GM18873 (cell line): Measurements from ENCODE around the gene HTRA3.

Experiments used
- ATAC-seq: cut with Tn5 transposase; IDR thresholded peaks from one replicate; pipeline ENCODE4 v1.9.1; 2021; ENCODE audit warnings: mild to moderate bottlenecking, moderate library complexity, moderate number of reproducible peaks; ENCODE audit not compliant: unreplicated experiment, low FRiP score

The HTRA3 gene

DNA sequence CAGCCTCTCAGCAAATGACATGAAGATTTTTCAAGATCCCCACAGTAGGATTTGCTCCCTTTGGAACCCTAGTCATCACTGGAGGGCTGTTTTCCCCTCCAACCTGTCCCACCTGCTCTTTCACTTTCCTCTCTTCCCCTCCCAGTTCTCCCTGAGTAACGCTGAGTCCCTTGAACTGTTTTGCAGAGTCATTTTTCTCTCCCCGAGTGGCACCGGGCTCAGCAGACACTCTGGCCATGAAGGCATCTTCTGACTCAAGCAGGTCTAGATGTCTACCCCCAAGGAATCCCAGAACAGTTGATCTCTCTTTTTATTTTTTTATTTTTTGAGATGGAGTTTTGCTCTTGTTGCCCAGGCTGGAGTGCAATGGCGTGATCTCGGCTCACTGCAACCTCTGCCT is 52.2 kb downstream of the HTRA3 start:
- no peak for ATAC-seq

DNA sequence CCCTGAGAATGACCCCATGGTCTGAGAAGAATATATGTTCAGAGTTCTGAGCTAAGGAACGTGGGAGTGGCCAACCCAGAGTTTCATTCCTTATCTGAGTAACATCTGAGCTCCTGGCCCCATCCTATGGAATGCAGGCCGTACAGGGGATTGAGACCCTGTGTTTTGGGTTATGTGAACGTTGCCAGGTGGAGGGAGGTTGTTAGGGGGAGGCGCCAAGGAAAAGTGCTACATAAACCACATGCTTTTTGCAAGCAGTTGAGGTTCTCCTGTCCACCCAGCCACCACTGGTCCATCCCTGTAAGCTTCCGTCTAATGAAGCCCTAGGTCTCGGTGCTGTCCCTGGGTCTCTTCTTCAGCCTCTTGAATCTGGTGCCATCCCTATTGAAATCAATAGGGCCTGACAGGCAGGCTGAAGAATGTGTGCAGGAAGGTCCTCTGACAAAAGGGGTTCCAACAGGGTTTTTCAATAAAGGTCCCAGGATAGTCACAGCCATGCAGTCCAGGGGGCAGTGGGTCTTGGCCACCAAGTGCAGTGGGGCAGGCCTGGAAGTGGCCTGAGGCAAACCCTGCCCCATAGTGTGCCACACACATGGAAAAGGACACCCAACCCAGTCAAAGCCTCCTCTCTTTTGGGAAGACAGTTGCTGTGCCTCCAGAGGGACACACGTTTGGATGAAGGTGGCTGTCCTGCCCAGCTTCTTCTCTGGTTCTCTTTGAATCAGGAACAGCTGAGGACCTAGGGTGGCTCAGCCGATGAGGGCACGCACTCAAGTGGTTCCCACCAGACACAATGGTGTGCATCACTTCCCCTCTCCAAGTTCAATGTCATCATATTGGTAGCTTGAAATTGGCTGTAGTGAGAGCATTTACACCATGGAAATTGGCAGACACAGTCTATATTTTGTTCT is 53.5 kb downstream of the HTRA3 start:
- no peak for ATAC-seq

GRCh38 chr4:8323947-8324555 is 54.5 kb downstream of the HTRA3 start:
- no peak for ATAC-seq

- ATAC-seq = no peak
These were observed 55.2 kb downstream of the HTRA3 start for GRCh38 chr4:8324640-8325239.

DNA sequence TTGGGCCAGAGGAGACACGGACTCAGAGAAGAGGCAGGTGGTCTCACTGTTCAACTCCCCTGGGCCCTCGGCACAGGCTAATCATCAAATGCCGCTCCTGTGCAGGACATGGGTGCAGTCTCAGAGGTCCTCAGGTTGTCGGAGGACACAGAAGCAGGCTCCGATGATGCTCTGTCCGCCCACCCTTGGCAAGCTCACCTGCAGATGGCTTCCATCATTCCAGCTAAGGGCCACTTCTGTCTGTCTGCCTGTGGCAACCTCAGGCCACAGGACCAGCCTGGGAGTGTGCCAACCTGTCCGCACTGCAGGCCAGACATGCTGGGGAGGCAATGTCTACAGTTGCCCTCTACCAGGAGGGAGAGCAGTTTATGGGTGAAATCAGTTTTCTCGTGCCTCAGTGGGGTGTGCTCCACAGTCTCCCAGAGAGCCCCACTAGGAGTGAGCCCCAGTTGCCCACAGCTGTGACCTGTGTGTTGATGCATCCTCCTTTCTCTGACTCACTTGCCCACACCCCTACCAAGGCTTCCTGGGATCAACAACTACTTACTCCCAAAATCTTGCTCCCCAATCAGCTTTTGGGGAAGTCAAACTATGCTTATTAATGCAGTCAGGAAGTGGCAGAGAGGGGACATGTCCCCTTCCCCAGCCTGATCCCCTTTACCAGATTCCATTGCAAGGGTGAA is 55.9 kb downstream of the HTRA3 start:
- ATAC-seq = no peak

DNA sequence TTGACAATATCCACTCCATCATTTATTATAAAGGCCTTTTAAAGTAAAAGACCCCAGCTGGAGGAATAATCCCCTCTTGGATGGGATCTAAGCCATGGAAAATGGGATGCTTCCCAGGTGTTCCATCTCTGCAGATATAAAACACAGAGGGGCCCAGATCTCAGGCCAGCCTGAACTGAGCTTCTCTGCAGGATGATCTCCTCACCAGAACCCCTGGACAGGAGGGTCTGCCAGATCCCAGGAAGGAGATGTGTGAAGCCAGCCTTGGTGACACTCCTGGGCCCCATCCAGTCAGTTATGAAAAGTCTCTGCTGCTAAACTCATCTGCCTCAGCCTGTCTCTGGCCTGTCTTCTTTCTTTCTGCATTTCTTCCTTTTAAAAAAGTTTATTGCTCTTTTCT is 56.7 kb downstream of the HTRA3 start:
- ATAC-seq = no peak

DNA sequence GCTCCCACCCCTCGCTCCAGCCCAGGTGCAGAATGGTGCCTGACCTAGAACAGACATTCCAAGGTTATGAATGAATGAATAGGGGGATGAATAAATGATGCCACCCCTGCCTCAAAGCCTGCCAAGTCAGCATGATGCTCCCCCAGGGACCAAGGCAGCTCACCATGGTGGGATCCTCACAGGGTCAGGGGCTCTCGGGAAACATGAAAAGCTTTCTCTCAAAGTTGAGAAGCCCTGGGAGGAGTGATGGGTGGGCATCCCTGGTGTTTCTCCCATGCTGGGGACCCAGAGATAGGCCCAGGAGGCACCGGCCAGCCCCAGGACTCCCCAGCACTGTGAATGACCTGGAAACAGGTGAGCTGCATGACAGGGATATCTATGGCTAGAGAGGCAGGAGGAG is 58.9 kb downstream of the HTRA3 start:
- no peak for ATAC-seq

DNA sequence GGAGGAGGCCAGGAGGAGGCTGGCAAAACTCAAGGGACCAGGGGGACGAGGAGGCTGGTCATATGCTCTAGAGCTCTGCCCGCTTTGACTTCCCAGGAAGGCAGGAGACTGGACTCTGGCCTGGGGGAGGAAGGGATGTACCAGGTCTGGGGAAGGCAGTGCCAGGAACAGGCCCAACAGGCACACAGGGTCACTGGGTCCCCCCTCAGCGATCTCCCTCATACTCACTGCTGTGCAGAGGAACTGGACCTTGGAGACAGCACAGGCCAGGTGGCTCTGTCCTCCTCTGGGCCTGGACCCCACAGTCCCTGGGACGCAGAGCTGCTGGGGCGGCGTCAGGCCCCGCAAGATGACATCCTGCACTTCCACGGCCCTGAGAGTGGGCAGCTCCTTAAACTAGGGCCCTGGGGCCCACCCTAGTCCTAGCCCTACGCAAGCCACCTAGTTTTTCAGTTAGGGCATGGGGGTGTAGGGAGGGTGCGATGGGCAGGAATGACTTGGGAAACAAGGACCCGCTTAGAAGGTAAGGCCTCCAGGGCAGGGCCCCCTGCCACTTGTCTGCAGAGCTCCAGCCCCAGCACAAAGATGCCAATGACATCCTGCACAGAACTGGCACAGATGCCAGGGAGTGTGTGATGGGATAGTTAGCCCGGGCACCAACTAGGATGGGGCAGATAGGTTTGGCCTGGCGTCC is 59.5 kb downstream of the HTRA3 start:
- ATAC-seq = no peak

DNA sequence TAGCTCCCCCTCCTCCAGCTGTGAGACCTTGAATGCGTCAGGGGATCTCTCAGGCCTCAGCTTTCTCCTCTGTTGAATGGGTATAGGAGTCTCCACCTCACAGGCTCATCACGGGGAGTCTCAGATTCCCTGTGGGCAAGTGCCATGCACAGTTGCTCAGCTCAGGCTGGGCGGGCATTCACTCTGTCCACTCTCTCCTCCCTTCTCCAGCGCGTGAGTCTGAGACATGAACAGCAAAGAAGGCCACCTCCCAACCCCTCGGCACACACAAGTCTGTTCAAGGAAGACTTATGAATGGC is 60.0 kb downstream of the HTRA3 start:
- ATAC-seq = no peak

GRCh38 chr4:8329859-8330761 is 60.6 kb downstream of the HTRA3 start:
- no peak for ATAC-seq

GRCh38 chr4:8330821-8331574 is 61.4 kb downstream of the HTRA3 start:
- no peak for ATAC-seq

DNA sequence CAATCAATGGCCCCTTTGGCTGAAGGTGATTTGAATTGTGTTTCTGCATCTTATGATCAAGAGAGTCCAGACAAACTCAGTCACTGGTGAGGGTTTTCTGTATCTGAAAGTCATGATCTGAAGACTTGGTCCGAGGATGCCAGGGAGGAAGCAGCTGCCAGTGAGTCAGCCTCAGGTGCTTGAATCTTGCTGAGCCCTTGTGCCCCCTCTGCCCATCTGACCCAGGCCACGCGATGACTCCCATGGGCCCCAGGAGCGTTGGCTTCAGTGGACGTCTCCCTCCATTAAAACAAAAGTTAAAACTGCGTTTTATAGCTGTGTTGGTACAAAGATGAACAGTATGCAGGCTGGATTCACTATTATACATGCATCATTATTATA is 62.0 kb downstream of the HTRA3 start:
- no peak for ATAC-seq

DNA sequence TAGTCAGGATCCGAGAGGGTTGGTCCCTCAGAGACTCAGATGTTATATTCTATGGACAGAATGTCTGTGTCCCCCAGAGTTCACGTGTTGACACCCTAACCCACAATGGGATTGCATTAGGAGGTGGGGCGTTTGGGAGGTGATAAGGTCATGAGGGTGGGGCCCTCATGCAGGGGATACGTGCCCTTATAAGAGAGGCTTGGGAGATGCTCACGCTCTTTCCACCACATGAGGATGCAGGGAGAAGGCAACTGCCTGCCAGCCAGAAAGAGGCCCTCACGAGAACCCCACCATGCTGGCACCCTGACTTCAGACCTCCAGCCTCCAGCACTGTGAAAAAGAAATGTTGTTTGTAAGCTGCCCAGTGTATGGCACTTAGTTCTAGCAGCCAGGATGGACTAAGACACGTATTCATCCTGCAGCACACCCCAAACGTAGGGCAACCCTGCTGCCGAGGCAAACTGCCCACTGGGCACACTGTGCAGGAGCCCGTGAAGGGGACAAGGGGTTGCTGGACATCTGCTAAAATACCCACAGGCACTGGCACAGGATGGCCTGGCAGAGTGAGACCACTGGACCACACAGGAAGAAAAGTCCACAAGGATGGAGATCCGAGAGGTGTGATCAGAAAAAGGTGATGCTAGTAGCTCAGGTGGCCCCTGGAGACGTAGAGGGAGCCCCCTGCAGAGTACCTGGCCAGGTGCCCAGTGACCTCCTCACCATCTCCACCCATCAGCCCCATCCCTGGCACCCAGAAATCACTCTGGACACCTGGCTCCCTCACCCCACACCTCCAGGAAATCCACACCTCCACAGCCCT is 62.7 kb downstream of the HTRA3 start:
- no peak for ATAC-seq

DNA sequence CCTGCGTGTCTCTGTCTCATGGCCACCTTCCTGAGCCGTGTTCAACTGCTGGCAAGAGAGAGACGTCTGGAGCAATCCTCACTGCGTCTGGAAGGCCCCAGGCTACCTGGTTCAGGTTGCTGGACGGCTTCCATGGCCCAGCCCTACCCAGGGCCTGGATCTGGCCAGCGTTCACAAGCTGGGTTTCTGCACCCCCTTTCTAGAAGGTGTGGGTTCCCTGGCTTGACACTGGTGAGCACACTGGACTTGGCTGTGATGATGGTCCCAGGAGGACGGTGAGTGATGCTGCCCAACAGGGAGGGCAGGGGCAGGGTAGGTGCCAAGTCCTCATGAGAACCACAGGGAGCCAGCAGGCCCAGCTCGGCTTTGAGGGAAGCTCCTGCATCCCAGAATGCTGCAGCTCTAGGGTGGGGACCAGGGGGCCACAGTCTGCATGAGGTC is 63.4 kb downstream of the HTRA3 start:
- ATAC-seq = no peak

GRCh38 chr4:8333726-8334460 is 64.3 kb downstream of the HTRA3 start:
- no peak for ATAC-seq

DNA sequence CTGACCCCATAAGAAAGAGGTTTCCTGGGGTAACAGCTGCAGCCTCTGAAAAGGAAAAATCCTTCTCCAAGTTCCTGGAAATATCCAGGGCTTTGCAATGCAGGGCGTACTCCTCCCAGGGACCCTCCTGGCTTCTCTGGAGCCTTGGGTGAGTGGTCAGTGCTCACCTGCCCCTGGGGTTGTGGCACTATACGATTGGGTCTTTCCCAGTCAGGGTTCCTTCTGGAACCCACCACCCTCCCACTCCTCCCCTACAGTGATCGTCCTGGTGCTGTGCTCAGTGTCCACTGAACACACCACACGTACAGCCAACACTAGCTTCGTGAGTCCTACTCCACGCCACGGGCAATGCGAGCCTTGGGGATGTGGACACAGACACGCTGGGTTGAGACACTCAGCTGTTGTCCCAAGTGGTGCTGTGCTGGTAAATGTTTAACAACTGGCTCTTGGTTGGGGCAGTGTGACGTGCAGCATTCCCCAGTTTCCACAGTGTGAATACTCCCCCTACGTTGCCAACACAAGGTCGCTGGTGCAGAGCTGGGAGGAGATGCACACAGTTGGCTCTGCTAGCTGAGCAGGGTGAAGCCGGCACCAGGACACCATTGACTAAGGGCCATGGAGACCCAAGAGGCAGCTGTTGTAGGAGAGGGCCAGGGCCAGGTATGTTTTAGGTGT is 65.4 kb downstream of the HTRA3 start:
- no peak for ATAC-seq

DNA sequence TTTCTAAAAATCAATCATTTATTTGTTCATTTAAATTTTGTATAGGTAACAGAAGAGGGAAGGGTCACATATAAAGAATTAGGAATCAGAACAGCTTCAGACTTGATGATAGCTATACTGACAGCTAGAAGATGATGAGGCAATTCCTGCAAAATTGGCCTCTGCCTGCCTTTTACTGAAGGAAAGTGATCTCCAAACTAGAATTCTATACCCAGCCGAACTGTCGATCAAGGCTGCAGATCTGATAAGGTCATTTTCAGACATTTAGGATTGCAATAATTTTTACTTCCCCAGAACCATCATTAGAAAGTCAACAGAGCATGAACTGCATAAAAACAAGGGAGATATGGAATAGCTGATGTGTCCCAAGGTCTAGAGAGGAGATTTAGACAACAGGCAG is 66.3 kb downstream of the HTRA3 start:
- no peak for ATAC-seq
